Lung (tissue), 12 donors: ENCODE measurements around the gene RALGAPA2. TPM values are rescaled to one million over a fixed set of nuclear protein-coding genes. Genes with fewer than 3 reads are reported as not detected.

Source experiments
- ATAC-seq: fragments of 200-7000 bp; cut with Tn5 transposase; one replicate; pipeline ENCODE4 v1.9.1; 2020; ENCODE audit warnings: moderate number of reproducible peaks; ENCODE audit not compliant: insufficient read depth, low FRiP score
- DNase-seq, 3 donors: peaks; one replicate each; pipeline ENCODE4 v3.0.0-alpha.2; 2013 to 2017
- H3K27ac ChIP-seq, 2 donors: one replicate each; pipeline ENCODE4 v1.5.1; 2013; ENCODE audit warnings: mild to moderate bottlenecking in 2 of 2, moderate library complexity in 2 of 2, control low read depth in 1 of 2, inconsistent platforms in 1 of 2, low read depth in 1 of 2, low read length in 1 of 2
- H3K27me3 ChIP-seq, 3 donors: one replicate each; pipeline ENCODE4 v1.5.1; 2013; ENCODE audit warnings: low read length in 2 of 3; ENCODE audit not compliant: control insufficient read depth in 3 of 3, insufficient read depth in 3 of 3
- H3K36me3 ChIP-seq, 4 donors: one replicate each; pipeline ENCODE4 v1.5.1; 2013; ENCODE audit warnings: low read length in 4 of 4, mild to moderate bottlenecking in 1 of 4, moderate library complexity in 1 of 4; ENCODE audit not compliant: control insufficient read depth in 4 of 4, insufficient read depth in 4 of 4
- H3K4me1 ChIP-seq, 5 donors: one replicate each; pipeline ENCODE4 v1.5.1; 2013; ENCODE audit warnings: low read length in 5 of 5, mild to moderate bottlenecking in 2 of 5, moderate library complexity in 1 of 5; ENCODE audit not compliant: control insufficient read depth in 5 of 5, insufficient read depth in 5 of 5
- H3K4me3 ChIP-seq: one replicate; pipeline ENCODE4 v1.5.1; 2013; ENCODE audit warnings: mild to moderate bottlenecking, control low read depth, moderate library complexity
- H3K9ac ChIP-seq, 2 donors: one replicate each; pipeline ENCODE4 v1.5.1; 2013; ENCODE audit warnings: low read length in 2 of 2, control low read depth in 1 of 2; ENCODE audit not compliant: insufficient read depth in 1 of 2
- H3K9me3 ChIP-seq, 4 donors: one replicate each; pipeline ENCODE4 v1.5.1; 2013; ENCODE audit warnings: low read length in 3 of 4, mild to moderate bottlenecking in 1 of 4, moderate library complexity in 1 of 4; ENCODE audit not compliant: control insufficient read depth in 4 of 4, insufficient read depth in 3 of 4
- WGBS, 2 donors: extraction: QIAGEN DNeasy Blood & Tissue Kit; methylation state at CpG; one replicate each; pipeline ENCODE4 v1.1.7; 2013; 5-methylcytosine and 5-hydroxymethylcytosine counted together
- polyA plus RNA-seq, 2 donors: library from polyadenylated mRNA; stranded (reverse); fragments of 200-250 nt; gene quantifications; one replicate each; pipeline ENCODE4 v1.2.1, GENCODE V29; 2013
- total RNA-seq, 2 donors: library from RNA; depleted of rRNA in 1 of 2; stranded (reverse); fragments of >200 nt in 1 of 2; gene quantifications; one replicate each; pipeline ENCODE4 v1.2.1, GENCODE V29; 2014 to 2021
- TF ChIP-seq, protein P1 (sequence below): IDR thresholded peaks from 2 replicates; pipeline ENCODE4 v1.5.1; 2012; ENCODE audit warnings: mild to moderate bottlenecking; ENCODE audit errors: control extremely low read depth, extremely low read depth
- donor health status: control.
- donor health status: control.
- donor health status: Bipolar disorder and iron deficiency.
- donor health status: healthy.
- donor health status: DM: yes; HTN: yes; CAD: no.

Gene RALGAPA2
- total and polyA plus RNA-seq, 4 donors: 12.1 to 83.4 (median 55.6) TPM

DNA sequence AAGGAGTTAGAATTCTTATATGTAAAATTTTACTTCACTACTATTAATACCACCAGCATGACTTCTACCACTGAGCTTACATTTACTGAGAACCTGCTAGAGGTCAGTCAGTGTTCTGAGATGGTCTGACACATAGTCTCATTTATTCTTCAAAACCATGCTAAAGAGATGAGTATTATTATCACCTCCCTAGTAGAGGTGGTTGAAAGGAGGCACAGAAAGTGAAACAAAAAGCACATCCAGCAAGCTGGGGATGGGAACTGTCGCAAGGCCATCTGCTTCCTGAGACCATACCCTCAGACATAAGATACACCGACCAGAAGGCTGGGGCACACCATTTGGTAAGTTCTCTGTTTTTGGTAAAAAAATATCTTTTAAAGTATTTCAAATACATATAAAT is 206.9 kb downstream of the RALGAPA2 start:
- Histone ChIP-seq H3K27me3 (no peaks in the 10 kb centered on the region), H3K9me3 (no peaks in the 10 kb centered on the region), H3K4me1 (peaks cover 0 to under 1% (median 0%) of the 10 kb centered on the region in 5 donors), H3K9ac (no peak overlapping the region), H3K36me3 (peaks cover 21 to 35% (median 23%) of the 10 kb centered on the region in 4 donors), H3K27ac (no peak overlapping the region), H3K4me3 (no peak overlapping the region)
- DNase-seq: no peak
- ATAC-seq: no peak
- 32 to 59% methylated on average over 2 of the region's 2 CpGs for WGBS, 2 donors
- TF ChIP-seq, protein P1, sequence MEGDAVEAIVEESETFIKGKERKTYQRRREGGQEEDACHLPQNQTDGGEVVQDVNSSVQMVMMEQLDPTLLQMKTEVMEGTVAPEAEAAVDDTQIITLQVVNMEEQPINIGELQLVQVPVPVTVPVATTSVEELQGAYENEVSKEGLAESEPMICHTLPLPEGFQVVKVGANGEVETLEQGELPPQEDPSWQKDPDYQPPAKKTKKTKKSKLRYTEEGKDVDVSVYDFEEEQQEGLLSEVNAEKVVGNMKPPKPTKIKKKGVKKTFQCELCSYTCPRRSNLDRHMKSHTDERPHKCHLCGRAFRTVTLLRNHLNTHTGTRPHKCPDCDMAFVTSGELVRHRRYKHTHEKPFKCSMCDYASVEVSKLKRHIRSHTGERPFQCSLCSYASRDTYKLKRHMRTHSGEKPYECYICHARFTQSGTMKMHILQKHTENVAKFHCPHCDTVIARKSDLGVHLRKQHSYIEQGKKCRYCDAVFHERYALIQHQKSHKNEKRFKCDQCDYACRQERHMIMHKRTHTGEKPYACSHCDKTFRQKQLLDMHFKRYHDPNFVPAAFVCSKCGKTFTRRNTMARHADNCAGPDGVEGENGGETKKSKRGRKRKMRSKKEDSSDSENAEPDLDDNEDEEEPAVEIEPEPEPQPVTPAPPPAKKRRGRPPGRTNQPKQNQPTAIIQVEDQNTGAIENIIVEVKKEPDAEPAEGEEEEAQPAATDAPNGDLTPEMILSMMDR: no peak

DNA sequence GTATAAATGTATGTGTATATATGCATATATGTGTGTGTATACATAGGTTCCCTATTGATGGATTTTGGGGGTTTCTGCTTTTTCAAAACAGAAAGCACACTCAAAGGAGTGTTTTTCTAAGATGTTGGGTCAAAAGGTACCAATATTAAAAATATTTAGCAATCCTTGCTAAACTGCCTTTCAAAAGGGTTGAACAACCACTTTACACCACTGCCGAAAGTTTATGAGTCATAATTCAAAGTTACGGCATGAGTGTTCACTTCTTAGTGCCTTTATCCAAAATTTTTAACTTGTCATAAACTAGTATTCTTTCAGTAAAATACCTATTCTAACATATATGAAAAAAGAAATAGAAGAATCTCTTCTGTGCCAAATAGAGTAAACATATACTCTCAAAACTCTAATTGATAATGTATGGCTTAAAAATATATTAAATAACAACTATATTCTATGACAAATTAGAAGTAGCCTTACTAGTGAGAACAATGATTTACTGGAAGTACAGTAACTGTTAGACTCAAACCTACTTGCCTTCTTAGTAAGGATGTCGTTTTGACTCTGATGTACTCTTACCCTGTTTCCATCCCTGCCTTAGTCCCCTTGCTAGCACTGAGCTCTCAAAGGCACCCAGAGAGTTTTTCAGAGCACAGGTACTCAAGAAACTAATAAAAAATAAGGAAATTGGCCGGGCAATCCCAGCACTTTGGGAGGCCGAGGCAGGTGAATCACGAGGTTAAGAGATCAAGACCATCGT is 208.5 kb downstream of the RALGAPA2 start:
- 82 to 92% methylated on average over 7 of the region's 7 CpGs for WGBS, 2 donors
- TF ChIP-seq, protein P1: no peak
- H3K36me3 ChIP-seq: peaks cover 23 to 38% (median 24%) of the 10 kb centered on the region in 4 donors
- H3K27me3 ChIP-seq: no peaks in the 10 kb centered on the region
- no peak overlapping the region for H3K27ac ChIP-seq
- ATAC-seq: no peak
- no peak for DNase-seq
- H3K4me1 ChIP-seq: peaks cover 0 to 15% (median 3%) of the 10 kb centered on the region in 5 donors
- H3K9ac ChIP-seq: no peak overlapping the region
- no peak overlapping the region for H3K4me3 ChIP-seq
- no peaks in the 10 kb centered on the region for H3K9me3 ChIP-seq

DNA sequence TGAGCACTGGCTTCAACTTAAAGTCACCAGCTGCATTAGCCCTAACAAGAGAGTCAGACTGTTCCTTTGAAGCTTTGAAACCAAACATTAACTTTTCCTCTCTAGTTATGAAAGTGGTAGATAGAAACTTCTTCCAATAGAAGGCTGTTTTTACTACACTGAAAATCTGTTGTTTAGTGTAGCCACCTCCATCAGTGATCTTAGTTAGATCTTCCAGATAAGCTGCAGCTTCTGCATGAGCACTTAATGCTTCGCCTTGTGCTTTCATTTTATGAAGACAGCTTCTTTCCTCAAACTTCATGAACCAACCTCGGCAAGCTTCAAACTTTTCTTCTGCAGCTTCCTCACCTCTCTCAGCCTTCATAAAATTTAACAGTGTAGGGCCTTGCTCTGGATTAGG is 211.3 kb downstream of the RALGAPA2 start:
- H3K27me3 ChIP-seq: no peaks in the 10 kb centered on the region
- DNase-seq: no peak
- H3K9ac ChIP-seq: no peak overlapping the region
- no peak for ATAC-seq
- WGBS, 2 donors: 82 to 94% methylated on average over 2 of the region's 2 CpGs
- no peak overlapping the region for H3K27ac ChIP-seq
- peaks cover 20 to 37% (median 23%) of the 10 kb centered on the region in 4 donors for H3K36me3 ChIP-seq
- TF ChIP-seq, protein P1: no peak
- no peak overlapping the region for H3K4me3 ChIP-seq
- no peaks in the 10 kb centered on the region for H3K9me3 ChIP-seq
- peaks cover 0 to 41% (median 4%) of the 10 kb centered on the region in 5 donors for H3K4me1 ChIP-seq
